Tibial artery (tissue), 4 donors: ENCODE results near the gene STARD13.
A peak's percentile ranks its signal among the peaks of the same experiment; 100 is the strongest.

ENCODE experiments used
- DNase-seq, 2 donors: peaks; one replicate each; pipeline ENCODE4 v3.0.0-alpha.2; 2019
- H3K27ac ChIP-seq, 2 donors: fragments of 200-600 bp; sonication (generic) in 1 of 2; 1 replicate in 1 of 2; 2 replicates in 1 of 2; pipeline ENCODE4 v1.5.1; 2018 to 2019; ENCODE audit warnings: mild to moderate bottlenecking in 1 of 2
- H3K27me3 ChIP-seq, 2 donors: fragments of 200-600 bp; sonication (generic) in 1 of 2; one replicate each; pipeline versions ENCODE4 v1.5.1 to v1.6.0; 2016 to 2019
- H3K36me3 ChIP-seq, 3 donors: fragments of 200-600 bp; sonication (generic) in 2 of 3; one replicate each; pipeline ENCODE4 v1.5.1; 2016 to 2019; ENCODE audit warnings: mild to moderate bottlenecking in 2 of 3
- H3K4me1 ChIP-seq, 4 donors: fragments of 200-600 bp; sonication (generic) in 2 of 4; 1 replicate in 3 of 4; 2 replicates in 1 of 4; pipeline ENCODE4 v1.5.1; 2016 to 2019
- H3K4me3 ChIP-seq, 2 donors: fragments of 200-600 bp; sonication (generic) in 1 of 2; 1 replicate in 1 of 2; 2 replicates in 1 of 2; pipeline ENCODE4 v1.5.1; 2018 to 2019; ENCODE audit warnings: mild to moderate bottlenecking in 2 of 2
- H3K9me3 ChIP-seq, 3 donors: fragments of 200-600 bp; sonication (generic) in 1 of 3; one replicate each; pipeline ENCODE4 v1.5.1; 2016 to 2019
- CTCF ChIP-seq, 2 experiments: fragments of 200-600 bp in 1 of 2; fragments of 450-650 bp in 1 of 2; IDR thresholded peaks; one replicate each; pipeline ENCODE4 v1.5.1; 2017 to 2019; ENCODE audit warnings: antibody characterized with exemption in 2 of 2, mild to moderate bottlenecking in 1 of 2, moderate library complexity in 1 of 2
- intact Hi-C: fragments of 100-400 bp; cut with DNase I; formaldehyde crosslinking; loops from one replicate; pipeline ENCODE4 v1.15.0; 2023; ENCODE audit warnings: low total_unique reads

STARD13 gene

GRCh38 chr13:33206945-33207614 lies 78.5 kb downstream of the STARD13 start:
- Histone ChIP-seq H3K27me3 (no peaks in the 10 kb centered on the region), H3K9me3 (no peaks in the 10 kb centered on the region), H3K27ac (peak overlapping the region; percentile 81 to 86), H3K4me1 (peaks cover 0 to 46% (median 26%) of the 10 kb centered on the region in 4 donors), H3K36me3 (no peaks in the 10 kb centered on the region), H3K4me3 (no peak overlapping the region)
- no peak for TF ChIP-seq CTCF (IDR thresholded peaks at IDR 0.05)
- intact Hi-C loops, result no loop called here
- DNase-seq, result no peak

GRCh38 chr13:33206425-33206824 lies 79.1 kb downstream of the STARD13 start:
- Histone ChIP-seq H3K27me3 (no peaks in the 10 kb centered on the region), H3K4me1 (peaks cover 0 to 53% (median 29%) of the 10 kb centered on the region in 4 donors), H3K9me3 (no peaks in the 10 kb centered on the region), H3K36me3 (no peaks in the 10 kb centered on the region), H3K4me3 (no peak overlapping the region), H3K27ac (peak overlapping the region; percentile 81 to 86)
- TF ChIP-seq CTCF (IDR thresholded peaks at IDR 0.05), result no peak
- intact Hi-C loops, result no loop called here
- no peak for DNase-seq

- intact Hi-C loops, result no loop called here
- peaks cover 0 to 59% (median 34%) of the 10 kb centered on the region in 4 donors for H3K4me1 ChIP-seq
- H3K36me3 ChIP-seq, result no peaks in the 10 kb centered on the region
- H3K27ac ChIP-seq, result peak overlapping the region; percentile 81 to 86
- DNase-seq, result peak in 1 of 2 donors; percentile 69
- peak overlapping the region; percentile 56 to 59 for H3K4me3 ChIP-seq
- H3K9me3 ChIP-seq, result no peaks in the 10 kb centered on the region
- no peaks in the 10 kb centered on the region for H3K27me3 ChIP-seq
- TF ChIP-seq CTCF (IDR thresholded peaks at IDR 0.05), result no peak
These were observed 79.7 kb downstream of the STARD13 start for GRCh38 chr13:33205804-33206221.

GRCh38 chr13:33205224-33205623 lies 80.3 kb downstream of the STARD13 start:
- Histone ChIP-seq H3K9me3 (no peaks in the 10 kb centered on the region), H3K4me3 (peak overlapping the region; percentile 56 to 59), H3K36me3 (no peaks in the 10 kb centered on the region), H3K27ac (peak overlapping the region; percentile 81 to 86), H3K4me1 (peaks cover 0 to 65% (median 37%) of the 10 kb centered on the region in 4 donors), H3K27me3 (no peaks in the 10 kb centered on the region)
- intact Hi-C loops, result no loop called here
- TF ChIP-seq CTCF (IDR thresholded peaks at IDR 0.05), result no peak
- no peak for DNase-seq

GRCh38 chr13:33204130-33204927 lies 81.2 kb downstream of the STARD13 start:
- no peaks in the 10 kb centered on the region for H3K27me3 ChIP-seq

More at GRCh38 chr13:33204130-33204927, 81.2 kb downstream of the STARD13 start:
- Histone ChIP-seq H3K27ac (peak overlapping the region; percentile 81 to 86), H3K4me1 (peaks cover 0 to 74% (median 46%) of the 10 kb centered on the region in 4 donors), H3K4me3 (peak overlapping the region; percentile 56 to 59), H3K9me3 (no peaks in the 10 kb centered on the region), H3K36me3 (no peaks in the 10 kb centered on the region)
- peak; percentile 71 to 87 for DNase-seq
- intact Hi-C loops, result no loop called here
- TF ChIP-seq CTCF (IDR thresholded peaks at IDR 0.05), result no peak
